ENCODE results near the gene CHCHD6.
A peak's percentile ranks its signal among the peaks of the same experiment; 100 is the strongest.

The CHCHD6 gene

DNA sequence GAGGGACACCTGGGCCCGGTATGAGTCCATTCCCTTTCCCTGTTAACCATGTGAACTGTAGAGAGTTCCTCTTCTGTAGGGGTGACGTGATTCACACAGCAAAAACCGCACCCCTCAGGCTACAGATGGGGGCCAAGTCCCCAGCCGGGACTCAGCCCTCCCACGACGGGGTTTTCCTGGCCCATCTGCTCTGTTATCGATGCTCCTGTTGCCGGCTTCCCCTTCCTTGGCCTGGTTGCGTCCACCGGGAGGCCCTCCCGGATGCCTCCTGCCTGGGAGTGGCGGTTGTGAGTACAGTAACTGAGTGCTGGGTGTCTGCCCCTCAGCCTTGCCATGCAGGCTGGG is 278.1 kb downstream of the CHCHD6 start:
- H3K4me3 ChIP-seq = peak overlapping the region; percentile 87 to 97
- H3K4me1 ChIP-seq = peaks cover 0 to 46% (median 37%) of the 10 kb centered on the region in 4 donors
- peak overlapping the region; percentile 69 to 74 for H3K27ac ChIP-seq
- DNase-seq = no peak
- H3K27me3 ChIP-seq = peaks cover 0 to 2% of the 10 kb centered on the region in 2 donors
- TF ChIP-seq, protein P1, sequence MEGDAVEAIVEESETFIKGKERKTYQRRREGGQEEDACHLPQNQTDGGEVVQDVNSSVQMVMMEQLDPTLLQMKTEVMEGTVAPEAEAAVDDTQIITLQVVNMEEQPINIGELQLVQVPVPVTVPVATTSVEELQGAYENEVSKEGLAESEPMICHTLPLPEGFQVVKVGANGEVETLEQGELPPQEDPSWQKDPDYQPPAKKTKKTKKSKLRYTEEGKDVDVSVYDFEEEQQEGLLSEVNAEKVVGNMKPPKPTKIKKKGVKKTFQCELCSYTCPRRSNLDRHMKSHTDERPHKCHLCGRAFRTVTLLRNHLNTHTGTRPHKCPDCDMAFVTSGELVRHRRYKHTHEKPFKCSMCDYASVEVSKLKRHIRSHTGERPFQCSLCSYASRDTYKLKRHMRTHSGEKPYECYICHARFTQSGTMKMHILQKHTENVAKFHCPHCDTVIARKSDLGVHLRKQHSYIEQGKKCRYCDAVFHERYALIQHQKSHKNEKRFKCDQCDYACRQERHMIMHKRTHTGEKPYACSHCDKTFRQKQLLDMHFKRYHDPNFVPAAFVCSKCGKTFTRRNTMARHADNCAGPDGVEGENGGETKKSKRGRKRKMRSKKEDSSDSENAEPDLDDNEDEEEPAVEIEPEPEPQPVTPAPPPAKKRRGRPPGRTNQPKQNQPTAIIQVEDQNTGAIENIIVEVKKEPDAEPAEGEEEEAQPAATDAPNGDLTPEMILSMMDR (IDR thresholded peaks at IDR 0.05) = no peak
- intact Hi-C loops (cut with DNase I; ENCODE audit: low total_unique reads) = loop anchor here (2.0 to 10.0 kb wide), 3 partner anchors 227 to 303 kb away; partner anchors contain the start of gene CHCHD6
- H3K9me3 ChIP-seq = no peaks in the 10 kb centered on the region
- no peaks in the 10 kb centered on the region for H3K36me3 ChIP-seq

DNA sequence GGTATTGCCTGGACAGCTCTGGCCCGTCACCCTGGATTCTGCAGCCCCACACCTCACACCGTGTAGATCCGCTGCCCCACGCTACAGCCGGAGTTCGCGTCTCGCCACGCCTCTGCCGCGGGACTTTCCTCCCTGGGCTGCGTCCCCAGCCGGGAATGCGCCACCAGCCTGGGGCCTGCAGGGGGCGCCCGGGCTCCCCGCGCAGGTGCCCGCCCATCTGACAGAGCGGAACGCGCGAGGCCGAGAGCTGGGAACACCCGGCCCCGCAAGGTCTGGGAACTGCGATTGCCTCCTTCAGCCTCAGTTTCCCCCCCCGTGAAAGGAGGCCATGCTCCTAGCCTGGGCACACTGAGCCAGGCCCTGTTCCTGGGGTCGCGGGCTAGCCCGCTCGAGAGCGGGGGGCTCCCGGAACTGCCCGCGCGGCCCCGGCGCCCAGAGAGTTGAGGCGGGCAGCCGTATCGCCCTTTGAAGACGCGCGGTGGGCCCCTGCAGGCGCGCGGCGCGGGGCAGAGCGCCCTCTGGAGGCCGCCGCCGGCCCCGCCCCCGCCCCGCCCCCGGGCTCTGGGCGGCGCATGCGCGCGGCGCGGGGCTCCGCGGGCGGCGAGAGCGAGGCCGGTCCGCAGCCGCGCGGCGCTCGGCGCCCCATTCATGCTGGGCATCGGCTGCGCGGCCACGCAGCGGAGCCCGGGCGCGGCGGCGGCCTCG is 278.6 kb downstream of the CHCHD6 start, which contains the start of gene PLXNA1:
Gene PLXNA1 (plus strand): TSS at position 645 of the 705 bp plus-strand sequence. CDS start 5,479 bp downstream, outside the sequence.
- peaks cover 0 to 2% of the 10 kb centered on the region in 2 donors for H3K27me3 ChIP-seq
- no peaks in the 10 kb centered on the region for H3K9me3 ChIP-seq
- peak; percentile 75 to 87 for DNase-seq
- peaks cover 0 to 50% (median 41%) of the 10 kb centered on the region in 4 donors for H3K4me1 ChIP-seq
- intact Hi-C loops (cut with DNase I; ENCODE audit: low total_unique reads) = loop anchor here (2.0 to 10.0 kb wide), 3 partner anchors 228 to 304 kb away; partner anchors contain the start of gene CHCHD6
- no peaks in the 10 kb centered on the region for H3K36me3 ChIP-seq
- peak within 1 kb of the TSS; percentile 87 to 97 for H3K4me3 ChIP-seq
- TF ChIP-seq, protein P1 (IDR thresholded peaks at IDR 0.05) = peak; percentile 87 to 90
- peak within 1 kb of the TSS; percentile 73 to 76 for H3K27ac ChIP-seq

DNA sequence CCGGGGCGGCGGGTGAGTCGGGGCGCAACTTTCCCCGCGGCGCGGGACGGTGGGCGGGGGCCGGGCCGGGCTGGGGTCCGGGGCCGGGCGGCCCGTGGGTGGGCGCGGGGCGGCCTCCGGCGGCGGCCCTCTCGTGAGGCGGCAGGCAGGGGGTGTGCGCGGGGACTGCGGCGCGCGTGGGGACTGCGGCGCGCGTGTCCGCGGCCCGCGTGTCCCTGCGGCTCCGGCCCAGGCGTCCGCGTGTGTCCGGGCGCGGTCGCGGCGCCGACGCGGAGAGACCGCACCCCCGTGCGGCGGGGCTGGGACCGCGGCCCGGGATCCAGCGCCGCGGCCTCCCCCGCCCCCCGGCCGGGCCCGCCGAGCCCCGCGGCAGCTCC is 279.2 kb downstream of the CHCHD6 start:
- TF ChIP-seq, protein P1 (IDR thresholded peaks at IDR 0.05) = no peak
- Histone ChIP-seq H3K4me3 (peak overlapping the region; percentile 87 to 97), H3K4me1 (peaks cover 0 to 51% (median 42%) of the 10 kb centered on the region in 4 donors), H3K36me3 (peaks cover 0 to 2% (median under 1%) of the 10 kb centered on the region in 3 donors), H3K9me3 (no peaks in the 10 kb centered on the region), H3K27ac (peak overlapping the region in 1 of 2 donors; percentile 76), H3K27me3 (peaks cover 0 to 2% of the 10 kb centered on the region in 2 donors)
- no peak for DNase-seq
- intact Hi-C loops (cut with DNase I; ENCODE audit: low total_unique reads) = loop anchor here (2.0 to 10.0 kb wide), 3 partner anchors 228 to 304 kb away; partner anchors contain the start of gene CHCHD6

DNA sequence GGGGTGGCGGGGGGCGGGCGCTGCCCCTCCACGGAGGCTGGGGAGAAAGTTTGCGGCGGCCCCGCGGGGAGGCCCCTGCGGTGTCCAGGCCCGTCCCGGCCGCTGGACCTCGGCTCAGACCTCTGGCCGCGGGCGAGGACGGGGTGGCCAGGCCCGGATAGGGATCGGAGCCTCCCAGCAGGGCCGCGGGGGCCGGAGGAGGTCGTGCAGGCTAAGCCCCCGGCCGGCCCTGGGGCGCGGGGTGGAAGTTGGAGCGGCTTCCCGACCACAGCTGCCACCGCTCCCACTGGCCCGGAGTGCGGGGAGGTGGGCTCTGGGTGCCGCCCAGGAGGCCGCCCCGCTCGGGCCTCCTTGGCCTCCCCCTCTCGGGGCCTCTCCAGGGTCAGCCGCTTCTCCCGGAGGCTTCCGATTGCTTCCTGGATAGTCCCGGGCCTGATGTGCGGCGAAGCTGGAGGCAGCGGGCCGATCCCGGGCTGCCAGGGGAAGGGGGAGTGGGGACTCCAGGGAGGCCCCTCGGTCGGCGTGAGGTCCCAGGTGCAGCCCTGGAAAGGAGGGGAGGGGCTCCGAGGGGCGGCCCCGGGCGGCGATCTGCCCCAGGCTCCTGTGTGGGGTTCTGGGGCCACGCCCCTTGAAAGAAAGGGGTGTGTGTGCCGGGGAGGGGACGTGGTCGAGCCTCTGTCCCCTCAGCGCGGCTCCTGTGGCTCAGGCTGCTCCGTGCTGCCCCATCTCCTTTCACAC is 279.8 kb downstream of the CHCHD6 start:
- intact Hi-C loops (cut with DNase I; ENCODE audit: low total_unique reads) = loop anchor here (2.0 to 10.0 kb wide), 3 partner anchors 229 to 305 kb away; partner anchors contain the start of gene CHCHD6
- peak overlapping the region; percentile 87 to 97 for H3K4me3 ChIP-seq

More for the DNA sequence above, 279.8 kb downstream of the CHCHD6 start:
- Histone ChIP-seq H3K4me1 (peaks cover 0 to 51% (median 42%) of the 10 kb centered on the region in 4 donors), H3K36me3 (peaks cover 3 to 8% (median 6%) of the 10 kb centered on the region in 3 donors), H3K27me3 (peaks cover 0 to 2% of the 10 kb centered on the region in 2 donors), H3K9me3 (no peaks in the 10 kb centered on the region), H3K27ac (peak overlapping the region; percentile 73 to 76)
- DNase-seq = no peak
- TF ChIP-seq, protein P1 (IDR thresholded peaks at IDR 0.05) = no peak
